SK-N-SH (cell line): Measurements from ENCODE around the gene BRI3.

Experiments
- CTCF ChIP-seq: fragments of 200-600 bp; sonication (generic); IDR thresholded peaks from 2 replicates; pipeline ENCODE4 v1.6.1; 2017; ENCODE audit warnings: antibody characterized with exemption, mild to moderate bottlenecking, moderate library complexity
- EP300 ChIP-seq, 2 experiments: IDR thresholded peaks; 2 replicates each; pipeline versions ENCODE4 v1.4.0 to v1.6.1; 2012; ENCODE audit warnings: borderline replicate concordance in 1 of 2, low read depth in 1 of 2, low read length in 1 of 2
- FOXJ3 ChIP-seq: sonication (generic); formaldehyde crosslinking; IDR thresholded peaks from 2 replicates; pipeline ENCODE4 v1.5.1; 2020; ENCODE audit warnings: mild to moderate bottlenecking, missing genetic modification reagents
- MAX ChIP-seq: IDR thresholded peaks from 2 replicates; pipeline ENCODE4 v1.4.0; 2012; ENCODE audit warnings: low read depth
- MEF2A ChIP-seq: IDR thresholded peaks from 2 replicates; pipeline ENCODE4 v1.4.0; 2012; ENCODE audit warnings: low read depth, borderline replicate concordance
- POLR2AphosphoS5 ChIP-seq: IDR thresholded peaks from 2 replicates; pipeline ENCODE4 v1.6.1; 2012; ENCODE audit warnings: low read depth, low read length
- RCOR1 ChIP-seq: fragments of 150-350 bp; IDR thresholded peaks from 2 replicates; pipeline ENCODE4 v1.6.1; 2017; ENCODE audit warnings: antibody characterized with exemption, low read length
- RXRA ChIP-seq: IDR thresholded peaks from 2 replicates; pipeline ENCODE4 v1.4.0; 2012; ENCODE audit warnings: low read depth, mild to moderate bottlenecking, borderline replicate concordance
- USF1 ChIP-seq: IDR thresholded peaks from 2 replicates; pipeline ENCODE4 v1.4.0; 2012; ENCODE audit warnings: low read depth, borderline replicate concordance

GRCh38 chr7:98278936-98279335 lies 2.5 kb upstream of the BRI3 start:
- TF ChIP-seq EP300 (IDR thresholded peaks at IDR 0.05; ENCODE audit: borderline replicate concordance in 1 of 2, low read depth in 1 of 2, low read length in 1 of 2) (no peak), RXRA (no peak), MAX (no peak), POLR2AphosphoS5 (no peak), CTCF (no peak), FOXJ3 (CRISPR knock-in tag) (no peak), RCOR1 (no peak), USF1 (no peak), MEF2A (no peak)
